Endodermal cell (in vitro differentiated cells): ENCODE data around the gene MFAP5. TPM values are rescaled to one million over a fixed set of nuclear protein-coding genes. Genes with fewer than 3 reads are reported as not detected.

Source experiments
- DNase-seq: peaks from one replicate; pipeline ENCODE4 v3.0.0-alpha.2; 2017
- H3K27ac ChIP-seq: 2 replicates; pipeline ENCODE4 v1.5.1; 2013; ENCODE audit warnings: mild to moderate bottlenecking, low read depth, low read length, moderate library complexity
- H3K27me3 ChIP-seq: 2 replicates; pipeline ENCODE4 v1.6.1; 2013; ENCODE audit warnings: mild to moderate bottlenecking, low read length, moderate library complexity; ENCODE audit not compliant: insufficient read depth, control insufficient read depth, poor library complexity, severe bottlenecking
- H3K36me3 ChIP-seq: 2 replicates; pipeline ENCODE4 v1.7.0; 2013; ENCODE audit warnings: mild to moderate bottlenecking, low read length, moderate library complexity; ENCODE audit not compliant: control insufficient read depth, insufficient read depth
- H3K4me1 ChIP-seq: one replicate; pipeline ENCODE4 v1.7.0; 2013; ENCODE audit warnings: low read length; ENCODE audit not compliant: control insufficient read depth, insufficient read depth
- H3K4me3 ChIP-seq: 2 replicates; pipeline ENCODE4 v1.5.1; 2013; ENCODE audit warnings: mild to moderate bottlenecking, low read length, moderate library complexity
- H3K9ac ChIP-seq: 2 replicates; pipeline ENCODE4 v1.6.1; 2013; ENCODE audit warnings: mild to moderate bottlenecking, low read length, moderate library complexity; ENCODE audit not compliant: poor library complexity, severe bottlenecking; ENCODE audit errors: extremely low read depth
- H3K9me3 ChIP-seq: 2 replicates; pipeline ENCODE4 v1.6.1; 2013; ENCODE audit warnings: mild to moderate bottlenecking, low read length, moderate library complexity; ENCODE audit not compliant: control insufficient read depth
- H3K27ac Mint-ChIP-seq: 2 replicates; pipeline ENCODE4 v1.8.0; 2020; ENCODE audit warnings: mixed read lengths
- H3K27me3 Mint-ChIP-seq: 2 replicates; pipeline ENCODE4 v1.8.0; 2021; ENCODE audit warnings: mild to moderate bottlenecking, mixed read lengths; ENCODE audit not compliant: insufficient read depth
- H3K36me3 Mint-ChIP-seq: 2 replicates; pipeline ENCODE4 v1.8.0; 2020; ENCODE audit warnings: low read depth, mixed read lengths
- H3K4me1 Mint-ChIP-seq: 2 replicates; pipeline ENCODE4 v1.8.0; 2020; ENCODE audit warnings: mixed read lengths
- H3K4me3 Mint-ChIP-seq: 2 replicates; pipeline ENCODE4 v1.8.0; 2020; ENCODE audit warnings: mild to moderate bottlenecking, moderate library complexity, mixed read lengths
- H3K9me3 Mint-ChIP-seq: 2 replicates; pipeline ENCODE4 v1.8.0; 2020; ENCODE audit warnings: mild to moderate bottlenecking, mixed read lengths
- CTCF ChIP-seq: fragments of 200-600 bp; sonication (generic); conservative IDR thresholded peaks from 2 replicates; pipeline ENCODE4 v1.5.0; 2021; ENCODE audit warnings: antibody characterized with exemption, mild to moderate bottlenecking
- WGBS, 2 experiments: methylation state at CpG; one replicate each; pipeline versions ENCODE4 v1.1.5 to v1.1.7; 2013; ENCODE audit warnings: missing lambda C conversion rate in 2 of 2, mixed read lengths in 1 of 2; ENCODE audit not compliant: insufficient coverage in 1 of 2, insufficient read length in 1 of 2; 5-methylcytosine and 5-hydroxymethylcytosine counted together
- total RNA-seq, 2 donors: library from RNA; stranded (reverse); fragmentation: NEBNext Ultra II Directional in 1 of 2; extraction: Animal tissue kit (Norgen Biotek cat#: 25700) in 1 of 2; gene quantifications; 2 replicates in 1 of 2; 3 replicates in 1 of 2; pipeline ENCODE4 v1.2.1, GENCODE V29; 2021

MFAP5 gene
- total RNA-seq, 2 donors from 2014 or later, result 0.44 TPM; not detected in 1

- no peaks in the 10 kb centered on the region for H3K9me3 Mint-ChIP-seq
- no peak overlapping the region for H3K27ac ChIP-seq
- H3K4me3 Mint-ChIP-seq, result no peak overlapping the region
- DNase-seq, result no peak
- H3K27me3 ChIP-seq, result no peaks in the 10 kb centered on the region
- H3K9me3 ChIP-seq, result no peaks in the 10 kb centered on the region
- peaks cover 20% of the 10 kb centered on the region for H3K36me3 ChIP-seq
- peak; percentile 40 for TF ChIP-seq CTCF
- H3K4me3 ChIP-seq, result peak overlapping the region; percentile 100
- H3K27ac Mint-ChIP-seq, result no peak overlapping the region
- H3K9ac ChIP-seq, result no peak overlapping the region
- H3K4me1 ChIP-seq, result no peaks in the 10 kb centered on the region
- no peaks in the 10 kb centered on the region for H3K27me3 Mint-ChIP-seq
- peaks cover 26% of the 10 kb centered on the region for H3K36me3 Mint-ChIP-seq
- peaks cover 44% of the 10 kb centered on the region for H3K4me1 Mint-ChIP-seq
- WGBS, 2 experiments, result 92 to 94% methylated on average over 5 to 6 of the region's 6 CpGs
Observed at GRCh38 chr12:8701046-8701660, 38.5 kb upstream of the MFAP5 start.

DNA sequence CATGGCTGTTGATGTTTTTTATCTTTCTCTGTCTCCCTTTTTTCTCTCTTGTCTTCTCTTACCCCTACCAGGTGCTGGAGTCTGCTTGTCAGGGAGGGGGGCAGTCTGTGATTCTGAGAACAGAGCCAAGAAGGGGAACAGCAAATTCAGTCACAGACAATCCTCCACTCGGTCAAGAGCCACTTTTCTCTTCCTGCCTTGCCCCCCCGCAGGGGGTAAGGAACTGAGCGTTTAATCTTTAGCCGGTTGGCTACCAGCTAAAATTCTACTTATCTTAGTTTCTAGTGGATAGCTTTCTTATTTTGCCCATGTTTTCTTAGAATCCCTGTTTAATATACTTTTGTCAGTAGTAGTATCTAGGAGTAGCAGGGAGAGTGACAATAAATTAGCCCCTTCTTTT, 37.1 kb upstream of the MFAP5 start:
- H3K9ac ChIP-seq, result peak overlapping the region; percentile 84
- peaks cover 2% of the 10 kb centered on the region for H3K4me1 ChIP-seq
- Mint-ChIP-seq H3K9me3 (no peaks in the 10 kb centered on the region), H3K4me3 (peak overlapping the region; percentile 88), H3K36me3 (peaks cover 23% of the 10 kb centered on the region), H3K27me3 (no peaks in the 10 kb centered on the region), H3K4me1 (peaks cover 44% of the 10 kb centered on the region), H3K27ac (peak overlapping the region; percentile 89)
- no peaks in the 10 kb centered on the region for H3K9me3 ChIP-seq
- H3K36me3 ChIP-seq, result peaks cover 20% of the 10 kb centered on the region
- no peak overlapping the region for H3K27ac ChIP-seq
- peak; percentile 81 for DNase-seq
- WGBS, 2 experiments, result 0% methylated on average over 1 to 4 of the region's 4 CpGs
- TF ChIP-seq CTCF, result no peak
- peak overlapping the region; percentile 100 for H3K4me3 ChIP-seq
- H3K27me3 ChIP-seq, result no peaks in the 10 kb centered on the region

DNA sequence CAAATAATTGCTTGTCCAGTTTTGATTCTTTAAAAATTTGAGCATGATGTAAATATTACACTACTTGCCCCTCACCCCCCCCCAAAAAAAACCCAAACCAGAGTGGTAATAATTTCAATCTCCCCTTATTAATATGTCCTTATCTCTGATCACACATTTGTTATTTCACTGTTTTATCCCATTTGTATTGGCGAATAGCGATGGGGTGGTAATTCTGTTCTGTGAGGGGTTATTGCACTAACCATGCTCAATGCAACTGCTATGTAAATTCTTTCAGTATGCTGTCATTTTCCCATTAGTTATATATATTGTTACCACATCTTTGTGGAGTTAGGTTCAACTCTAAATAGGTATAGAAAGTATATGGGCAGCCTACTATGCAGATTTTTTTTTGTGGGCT, 36.3 kb upstream of the MFAP5 start:
- Histone ChIP-seq H3K4me3 (peak overlapping the region; percentile 100), H3K27ac (no peak overlapping the region), H3K27me3 (no peaks in the 10 kb centered on the region), H3K4me1 (peaks cover 2% of the 10 kb centered on the region), H3K9me3 (no peaks in the 10 kb centered on the region), H3K36me3 (peaks cover 20% of the 10 kb centered on the region), H3K9ac (peak overlapping the region; percentile 84)
- DNase-seq, result no peak
- no peaks in the 10 kb centered on the region for H3K27me3 Mint-ChIP-seq
- TF ChIP-seq CTCF, result no peak
- H3K4me1 Mint-ChIP-seq, result peaks cover 44% of the 10 kb centered on the region
- H3K9me3 Mint-ChIP-seq, result no peaks in the 10 kb centered on the region
- H3K4me3 Mint-ChIP-seq, result peak overlapping the region; percentile 88
- H3K27ac Mint-ChIP-seq, result peak overlapping the region; percentile 28
- H3K36me3 Mint-ChIP-seq, result peaks cover 22% of the 10 kb centered on the region
- no CpG with 5 or more reads among the region's 2 CpGs for WGBS, 2 experiments
